Stimulated activated CD4-positive, alpha-beta T cell treated with anti-CD3 and anti-CD28 coated beads, TNF-alpha, amount 100 ng/mL, for 1 hour (primary cell): ENCODE results near the gene OR6J1.
"Not testable (repeated sequence)": the region's sequence is repeated elsewhere in the genome, so short reads cannot be mapped to it uniquely, and the experiment has no call there.

Experiments
- DNase-seq, 3 donors: peaks; one replicate each; pipeline ENCODE4 v3.0.0-alpha.2; 2020; ENCODE audit warnings: low read depth in 3 of 3, low spot score in 1 of 3

Gene OR6J1

GRCh38 chr14:22607291-22607690 lies 36.9 kb downstream of the OR6J1 start:
- no peak for DNase-seq

- DNase-seq = no peak
Observed at GRCh38 chr14:22606380-22606779, 37.8 kb downstream of the OR6J1 start.

- DNase-seq = no peak
Observed at GRCh38 chr14:22602862-22603261, 41.3 kb downstream of the OR6J1 start.

- DNase-seq = no peak
Observed at GRCh38 chr14:22601996-22602395, 42.2 kb downstream of the OR6J1 start.

- no peak for DNase-seq
Observed at GRCh38 chr14:22601456-22601855, 42.7 kb downstream of the OR6J1 start.

GRCh38 chr14:22600027-22600426 lies 44.1 kb downstream of the OR6J1 start:
- DNase-seq = no peak

- no peak for DNase-seq
Observed at GRCh38 chr14:22599349-22599748, 44.8 kb downstream of the OR6J1 start.

GRCh38 chr14:22598896-22599244 lies 45.3 kb downstream of the OR6J1 start:
- no peak for DNase-seq

GRCh38 chr14:22598099-22598895 lies 45.9 kb downstream of the OR6J1 start, which contains the start of gene ABHD4:
Gene ABHD4 (plus strand): TSS chr14:22598300. CDS start chr14:22598307, 7 bp downstream.
- peak in 1 of 3 donors; percentile 25 for DNase-seq

- no peak for DNase-seq
Observed at GRCh38 chr14:22597771-22598098, 46.4 kb downstream of the OR6J1 start.

- DNase-seq = no peak
Observed at GRCh38 chr14:22597265-22597664, 46.9 kb downstream of the OR6J1 start.

- DNase-seq = no peak
Observed at GRCh38 chr14:22596354-22596879, 47.7 kb downstream of the OR6J1 start.

- no peak for DNase-seq
Observed at GRCh38 chr14:22594156-22594716, 49.9 kb downstream of the OR6J1 start.

GRCh38 chr14:22593601-22594000 lies 50.6 kb downstream of the OR6J1 start:
- DNase-seq = no peak

GRCh38 chr14:22593189-22593588 lies 51.0 kb downstream of the OR6J1 start:
- no peak for DNase-seq

- DNase-seq = peak; percentile 98 to 100 (median 99)
Observed at GRCh38 chr14:22589096-22589839, 54.9 kb downstream of the OR6J1 start, which contains the start of gene DAD1. Gene DAD1 (minus strand): TSS chr14:22589224. CDS start chr14:22589157, 67 bp downstream.

GRCh38 chr14:22588526-22589095 lies 55.5 kb downstream of the OR6J1 start:
- DNase-seq = no peak

GRCh38 chr14:22587677-22588422 lies 56.3 kb downstream of the OR6J1 start:
- not testable (repeated sequence) for DNase-seq

- no peak for DNase-seq
Observed at GRCh38 chr14:22587247-22587646, 56.9 kb downstream of the OR6J1 start.

GRCh38 chr14:22583994-22584393 lies 60.2 kb downstream of the OR6J1 start:
- no peak for DNase-seq
